ENCODE data around the gene RETREG3.

RETREG3 gene

GRCh38 chr17:42617956-42618431 lies 8.8 kb upstream of the RETREG3 start:
- intact Hi-C loops (cut with DNase I) = no loop called here

GRCh38 chr17:42613699-42614295 lies 4.6 kb upstream of the RETREG3 start:
- DNase-seq = no peak
- intact Hi-C loops (cut with DNase I) = no loop called here

More at GRCh38 chr17:42617956-42618431, 8.8 kb upstream of the RETREG3 start:
- DNase-seq = no peak

GRCh38 chr17:42612013-42612412 lies 2.8 kb upstream of the RETREG3 start:
- DNase-seq = no peak
- intact Hi-C loops (cut with DNase I) = no loop called here

DNA sequence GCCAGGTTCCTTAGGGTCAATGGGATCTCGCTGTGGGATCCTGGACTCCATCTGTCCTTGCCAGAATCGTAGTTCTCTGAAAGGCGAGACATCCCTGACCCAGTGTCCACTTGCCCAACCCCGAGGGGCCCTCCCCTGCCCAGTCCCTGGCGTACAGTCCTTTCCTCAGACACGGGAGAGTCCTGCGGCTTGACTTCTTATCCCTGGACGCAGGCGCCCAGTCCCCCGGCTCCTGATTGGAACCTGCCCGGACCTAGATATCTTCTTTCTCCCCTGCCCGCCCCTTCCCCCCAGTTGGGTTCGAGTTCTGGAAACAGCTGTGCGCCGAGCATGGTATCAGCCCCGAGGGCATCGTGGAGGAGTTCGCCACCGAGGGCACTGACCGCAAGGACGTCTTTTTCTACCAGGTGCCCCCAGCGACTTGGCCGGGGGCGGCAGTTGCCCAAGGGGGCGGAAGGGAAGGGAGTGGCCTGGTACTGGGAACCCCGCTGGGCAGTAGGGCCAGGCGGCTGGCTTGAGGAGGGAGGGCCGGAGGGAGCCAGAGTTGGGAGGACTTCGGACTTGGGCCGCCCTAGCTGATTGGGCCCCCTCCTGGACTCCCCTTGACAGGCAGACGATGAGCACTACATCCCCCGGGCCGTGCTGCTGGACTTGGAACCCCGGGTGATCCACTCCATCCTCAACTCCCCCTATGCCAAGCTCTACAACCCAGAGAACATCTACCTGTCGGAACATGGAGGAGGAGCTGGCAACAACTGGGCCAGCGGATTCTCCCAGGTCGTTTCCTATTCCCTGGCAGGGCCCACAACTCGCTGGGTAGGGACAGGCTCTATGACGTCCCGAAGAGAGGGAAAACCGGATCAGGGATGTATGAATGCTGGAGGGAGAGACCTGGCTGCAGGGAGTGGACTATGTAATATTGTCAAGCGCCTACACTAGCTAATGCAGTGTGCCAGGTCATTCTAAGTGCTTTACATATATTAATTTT lies 934 bp upstream of the RETREG3 start:
- intact Hi-C loops (cut with DNase I) = loop anchor here (1.0 kb wide), 1 partner anchor 69 kb away; no protein-coding TSS in a partner anchor
- peak in 5 of 10 donors; percentile 10 to 86 (median 27) for DNase-seq

DNA sequence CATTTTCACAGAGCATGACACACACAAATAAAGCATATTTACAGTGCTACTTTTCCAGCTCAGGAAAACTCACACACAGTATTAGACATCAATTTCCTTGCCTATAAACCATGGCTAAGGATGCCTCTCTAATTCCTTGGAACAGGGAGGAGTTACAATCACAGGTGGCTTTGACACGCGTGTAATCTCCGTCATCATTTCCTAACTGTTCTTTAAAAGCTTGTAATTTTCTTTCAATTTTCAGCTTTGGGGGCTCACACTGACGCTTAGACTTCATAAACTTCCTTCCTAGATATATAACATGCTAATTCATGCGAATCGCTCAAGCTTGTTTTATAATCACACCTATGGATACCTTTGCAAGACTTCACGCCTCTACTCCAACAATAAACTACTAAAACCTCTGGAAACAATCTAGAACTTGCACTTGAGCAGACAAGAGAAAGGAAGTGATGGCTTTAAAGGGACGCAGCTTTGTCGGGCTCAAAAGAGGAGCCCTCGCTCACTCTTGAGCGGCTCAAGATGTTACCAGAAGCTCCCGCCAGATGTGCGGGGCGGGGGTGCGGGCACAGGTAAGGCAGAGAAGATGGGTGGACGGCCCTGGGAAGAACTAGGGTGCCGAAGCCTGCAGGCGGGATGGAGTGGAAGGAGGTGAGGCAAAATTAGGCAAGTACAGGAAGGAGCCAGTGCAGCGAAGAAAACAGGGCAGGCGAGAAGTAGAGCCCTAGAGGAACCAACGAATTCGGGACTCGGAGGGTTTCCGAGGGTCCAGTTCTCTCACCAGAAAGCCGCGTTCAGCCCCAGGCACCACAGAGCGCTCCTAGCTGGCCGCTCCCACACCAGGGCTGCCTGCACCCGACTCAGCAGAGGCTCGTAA lies 631 bp downstream of the RETREG3 start:
- intact Hi-C loops (cut with DNase I) = loop anchor here (1.0 kb wide), 1 partner anchor 71 kb away; no protein-coding TSS in a partner anchor
- peak in 3 of 10 donors; percentile 12 to 81 (median 81) for DNase-seq

GRCh38 chr17:42607769-42608168 lies 1.4 kb downstream of the RETREG3 start:
- no peak for DNase-seq
- intact Hi-C loops (cut with DNase I) = no loop called here

- intact Hi-C loops (cut with DNase I) = no loop called here
Measured at GRCh38 chr17:42603318-42603717, 5.9 kb downstream of the RETREG3 start.

DNA sequence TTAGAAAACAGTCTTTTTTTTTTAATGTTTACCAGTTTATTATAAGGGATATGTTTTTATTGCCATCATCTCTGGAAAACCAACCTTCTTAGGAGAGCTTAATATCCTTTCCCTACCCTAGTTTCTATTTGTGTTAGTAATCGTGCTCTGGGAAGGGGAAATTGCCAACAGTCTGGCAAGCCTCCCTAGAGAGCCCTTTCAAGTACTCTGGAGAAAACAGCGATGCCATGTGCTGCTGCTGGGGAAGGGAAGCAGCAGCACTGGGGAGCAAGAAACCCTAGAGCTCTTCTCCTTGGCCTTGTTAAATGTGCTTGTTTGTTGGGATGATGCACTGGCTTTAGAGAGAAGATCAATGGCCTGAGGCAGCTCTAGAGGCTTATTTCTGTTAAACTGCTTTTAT lies 10.3 kb downstream of the RETREG3 start:
- intact Hi-C loops (cut with DNase I) = no loop called here
- DNase-seq = peak in 1 of 10 donors; percentile 40

More at GRCh38 chr17:42603318-42603717, 5.9 kb downstream of the RETREG3 start:
- DNase-seq = no peak

DNA sequence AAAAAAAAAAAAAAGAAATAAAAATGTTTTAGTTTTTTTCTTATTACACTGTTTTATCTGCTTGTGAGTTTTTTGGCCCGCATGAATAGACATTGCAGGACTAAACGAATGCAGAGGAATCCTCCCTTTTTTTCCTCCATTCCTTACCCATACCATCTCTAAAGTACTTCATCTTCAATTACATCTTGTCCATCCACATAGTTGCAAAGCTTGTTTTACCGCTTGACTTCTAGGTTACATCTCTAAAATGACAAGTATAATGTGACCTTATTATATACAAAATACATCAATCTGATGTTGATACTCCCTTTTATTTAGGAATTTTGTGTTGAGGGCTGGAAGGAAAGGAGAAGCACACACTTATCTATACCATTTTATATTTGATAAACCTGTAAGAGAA lies 12.8 kb downstream of the RETREG3 start:
- DNase-seq = no peak
- intact Hi-C loops (cut with DNase I) = no loop called here

GRCh38 chr17:42591411-42591810 lies 17.8 kb downstream of the RETREG3 start:
- DNase-seq = no peak
- intact Hi-C loops (cut with DNase I) = no loop called here

DNA sequence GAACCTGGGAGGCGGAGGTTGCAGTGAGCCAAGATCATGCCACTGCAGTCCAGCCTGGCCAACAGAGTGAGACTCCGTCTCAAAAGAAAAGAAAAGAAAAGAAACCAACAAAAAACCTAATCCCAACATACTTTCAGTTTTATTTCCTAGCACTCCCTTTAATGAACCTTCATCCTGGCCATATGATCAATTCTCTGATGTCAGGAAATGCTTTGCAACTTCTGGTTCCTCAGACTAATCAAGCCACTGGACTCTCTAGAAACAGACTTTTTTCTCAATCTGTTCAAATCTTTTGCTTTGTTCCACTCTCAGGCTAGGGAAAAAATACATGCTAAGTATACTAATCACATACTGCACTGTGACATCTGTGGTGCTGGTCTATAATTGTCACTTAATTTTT lies 18.3 kb downstream of the RETREG3 start:
- intact Hi-C loops (cut with DNase I) = no loop called here
- no peak for DNase-seq

- intact Hi-C loops (cut with DNase I) = no loop called here
- no peak for DNase-seq
Measured at GRCh38 chr17:42586514-42587230, 22.5 kb downstream of the RETREG3 start.

DNA sequence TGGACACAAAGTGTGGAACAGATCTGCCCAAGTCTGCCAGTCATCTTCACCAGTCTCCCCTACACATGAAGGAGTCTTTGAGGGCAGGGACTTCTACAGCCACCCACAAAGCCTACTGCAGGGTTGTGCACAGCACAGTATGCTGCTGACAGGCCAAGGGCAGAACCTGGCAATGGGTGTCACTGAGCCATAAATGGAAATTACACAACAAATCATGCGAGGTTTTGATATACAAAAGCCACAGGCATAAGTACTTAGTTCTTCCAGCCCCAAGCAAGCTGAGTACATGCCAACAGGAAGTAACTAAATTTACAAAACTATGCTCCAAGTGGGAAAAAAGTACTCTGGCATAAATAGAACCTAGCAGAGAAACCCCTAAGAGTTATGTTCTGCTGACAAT lies 23.8 kb downstream of the RETREG3 start:
- intact Hi-C loops (cut with DNase I) = no loop called here
- DNase-seq = no peak

- intact Hi-C loops (cut with DNase I) = no loop called here
- DNase-seq = no peak
Measured at GRCh38 chr17:42584880-42585279, 24.3 kb downstream of the RETREG3 start.

DNA sequence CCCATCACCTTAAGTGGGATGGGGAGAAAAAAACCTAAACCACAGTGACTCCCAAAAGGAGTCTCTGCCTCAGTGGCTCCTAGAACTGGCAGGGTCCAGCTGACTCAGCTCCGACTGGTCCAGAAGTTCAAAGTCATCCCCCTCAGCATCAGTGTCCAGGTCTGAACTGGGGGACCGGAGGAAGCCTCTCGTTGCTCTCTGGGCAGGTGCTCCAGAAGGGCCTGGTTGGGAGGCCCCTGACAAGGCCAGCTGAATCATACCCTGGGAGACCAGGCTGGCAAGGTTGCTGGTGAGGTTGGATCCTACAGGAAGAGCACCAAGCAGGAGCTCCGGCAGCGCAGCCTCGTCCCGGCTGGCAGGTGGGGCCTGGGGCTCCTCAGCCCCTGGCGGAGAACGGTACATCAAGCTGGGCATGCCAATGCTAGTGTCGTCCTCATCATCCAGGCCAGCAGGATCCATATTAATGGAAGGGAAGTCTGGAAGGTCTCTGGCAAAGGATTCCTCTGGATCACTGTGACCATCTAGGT lies 27.4 kb downstream of the RETREG3 start:
- DNase-seq = no peak
- intact Hi-C loops (cut with DNase I) = no loop called here

DNA sequence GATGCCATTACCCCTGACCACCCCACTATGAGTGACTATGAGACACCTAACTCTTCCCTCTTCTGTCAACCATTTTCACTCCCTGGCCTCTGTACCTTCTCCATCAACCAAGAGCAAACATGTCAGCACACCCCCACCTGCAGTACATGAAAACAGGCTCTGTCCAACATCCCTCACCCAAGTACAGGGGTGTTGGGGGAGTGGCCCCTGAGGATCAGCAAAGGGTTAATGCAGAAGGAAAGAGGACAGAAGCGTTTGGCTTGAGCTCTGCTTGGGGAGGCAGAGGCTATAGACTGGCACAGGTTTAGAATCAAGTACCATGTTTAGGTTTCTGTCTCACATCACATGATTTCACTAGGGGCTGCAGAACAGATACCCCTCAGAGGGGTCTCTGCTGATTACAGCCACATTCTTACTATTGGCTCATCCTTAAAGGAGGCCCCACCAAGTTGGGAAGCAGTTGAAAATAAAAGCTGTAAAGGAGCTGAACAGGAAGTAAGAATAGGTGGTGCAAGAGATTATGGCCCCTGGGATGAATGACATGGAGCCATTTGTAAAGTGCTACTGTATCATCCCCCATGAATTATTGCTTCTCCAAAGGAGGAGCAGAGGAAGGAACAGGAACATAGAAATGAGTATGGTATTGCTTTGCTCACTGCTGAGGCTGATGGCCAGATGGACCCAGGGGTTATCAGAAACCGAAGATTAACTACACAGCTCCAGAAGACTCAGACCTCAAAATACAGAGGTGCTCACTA lies 29.2 kb downstream of the RETREG3 start:
- DNase-seq = no peak

DNA sequence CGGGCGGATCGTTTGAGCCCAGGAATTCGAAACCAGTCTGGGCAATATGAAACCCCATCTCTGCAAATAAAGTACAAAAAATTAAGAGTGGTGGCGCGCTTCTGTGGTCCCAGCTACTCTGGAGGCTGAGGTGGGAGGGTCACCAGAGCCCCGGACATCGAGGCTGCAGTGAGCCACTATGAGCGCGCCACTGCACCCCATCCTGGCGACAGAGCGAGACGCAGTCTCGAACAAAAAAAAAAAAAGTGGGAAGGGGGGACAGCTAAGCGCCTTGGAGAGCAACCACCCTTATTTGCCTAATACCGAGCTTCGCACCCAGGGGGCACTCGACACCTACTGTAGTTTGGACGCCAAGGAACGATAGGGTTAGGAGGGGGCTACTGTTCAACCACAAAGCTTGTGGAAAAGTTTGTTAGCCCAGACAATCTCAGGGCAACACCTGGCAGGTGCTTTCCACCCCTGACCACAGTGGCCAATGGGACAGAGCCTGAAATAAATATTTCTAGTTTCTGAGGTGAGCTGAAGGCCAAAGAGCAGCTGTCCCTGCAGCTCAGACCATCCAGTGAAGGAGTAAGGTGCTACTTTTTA lies 30.8 kb downstream of the RETREG3 start:
- intact Hi-C loops (cut with DNase I) = no loop called here
- peak in 9 of 10 donors; percentile 46 to 92 (median 70) for DNase-seq

More for the DNA sequence above, 29.2 kb downstream of the RETREG3 start:
- intact Hi-C loops (cut with DNase I) = no loop called here

All from posterior cingulate gyrus (tissue), 11 donors.